ENCODE measurements around the gene ASB2.

DNA sequence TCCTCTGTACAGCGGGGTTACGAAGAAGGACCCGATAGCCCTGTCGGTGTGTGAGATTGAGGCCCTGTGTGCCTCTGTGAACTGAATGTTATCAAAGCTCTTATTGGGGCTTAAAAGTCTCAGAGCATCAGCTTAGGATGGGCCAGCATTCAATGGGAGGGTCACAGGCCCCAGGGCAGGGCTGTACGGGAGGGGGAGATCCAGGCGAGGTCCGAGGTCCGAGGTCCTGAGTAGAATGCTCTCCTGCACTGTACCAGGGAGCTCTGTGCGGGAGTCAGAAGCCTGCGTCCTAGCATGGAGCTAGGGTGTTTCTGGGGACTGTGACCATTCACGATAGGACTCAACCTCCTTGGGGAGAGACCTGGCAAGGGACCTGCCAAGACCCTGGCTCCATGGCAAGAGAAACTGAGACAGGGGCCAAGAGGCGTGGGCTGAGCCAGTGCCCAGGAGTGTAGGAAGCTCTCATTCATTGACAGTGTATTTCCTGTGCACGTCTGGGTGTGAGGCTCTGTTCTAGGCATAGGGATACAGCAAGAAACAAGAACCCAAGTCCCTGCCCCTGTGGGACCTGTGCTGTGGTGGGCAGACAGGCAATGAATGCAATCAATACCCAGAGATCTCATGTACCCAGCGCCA, 61.2 kb downstream of the ASB2 start:
- no peak for TF ChIP-seq ZNF274 (IDR thresholded peaks at IDR 0.05; ENCODE audit: low read depth, low read length)
- TF ChIP-seq YY1 (IDR thresholded peaks at IDR 0.05; ENCODE audit: insufficient read depth, insufficient read length), result no peak

Measured in NT2/D1 (cell line).